ENCODE data around the gene SHC2. TPM values are rescaled to one million over a fixed set of nuclear protein-coding genes. Genes with fewer than 3 reads are reported as not detected.

SHC2 gene
- total RNA-seq, 3 donors from 2014 or later, result 8.3 to 40.6 (median 21.8) TPM

DNA sequence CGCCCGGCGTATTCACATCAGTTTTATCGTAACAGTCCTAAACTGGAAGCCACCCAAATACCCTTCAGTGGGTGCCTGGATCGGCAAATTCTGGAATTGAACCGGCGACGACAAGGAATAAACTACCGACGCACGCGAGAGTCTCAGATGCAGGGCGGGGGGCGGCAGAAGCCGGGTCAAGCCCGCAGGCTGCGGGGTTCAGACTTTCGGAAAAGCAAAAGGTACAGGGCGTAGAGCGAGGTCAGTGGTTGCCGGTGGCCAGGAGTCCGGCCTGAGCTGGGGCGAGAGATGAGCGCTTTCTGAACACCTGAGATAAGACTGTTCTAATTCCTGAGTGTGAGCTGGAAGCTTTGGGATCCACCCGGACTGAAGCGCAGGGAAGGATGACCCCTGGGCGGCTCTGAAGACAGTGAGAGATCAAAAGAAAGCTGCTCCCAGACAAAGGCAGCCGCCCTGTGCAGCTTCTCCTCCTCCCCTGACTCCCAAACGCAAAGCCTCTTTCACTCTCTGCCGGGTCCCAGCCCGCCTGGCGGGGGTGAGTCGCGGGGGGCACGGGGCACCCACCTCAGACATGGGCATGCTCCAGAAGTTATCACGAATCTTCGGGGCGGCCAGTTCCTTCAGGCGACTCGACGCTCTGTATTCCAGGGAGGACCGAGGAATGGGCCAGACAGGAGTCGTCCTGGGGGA is 90.0 kb downstream of the SHC2 start:
- intact Hi-C loops (cut with DNase I; ENCODE audit: low total_unique reads), result no loop called here
- no peak overlapping the region for H3K4me3 ChIP-seq
- no peak for DNase-seq (ENCODE audit: low spot score in 2 of 2)
- H3K27ac ChIP-seq, result no peak overlapping the region
- H3K4me1 ChIP-seq, result peaks cover 0 to 12% of the 10 kb centered on the region in 2 donors
- no peaks in the 10 kb centered on the region for H3K36me3 ChIP-seq
- peaks cover 0 to 14% of the 10 kb centered on the region in 2 donors for H3K27me3 ChIP-seq
- TF ChIP-seq POLR2AphosphoS5 (IDR thresholded peaks at IDR 0.05) (no peak), POLR2A (IDR thresholded peaks at IDR 0.05) (no peak)
- TF ChIP-seq, protein P1, sequence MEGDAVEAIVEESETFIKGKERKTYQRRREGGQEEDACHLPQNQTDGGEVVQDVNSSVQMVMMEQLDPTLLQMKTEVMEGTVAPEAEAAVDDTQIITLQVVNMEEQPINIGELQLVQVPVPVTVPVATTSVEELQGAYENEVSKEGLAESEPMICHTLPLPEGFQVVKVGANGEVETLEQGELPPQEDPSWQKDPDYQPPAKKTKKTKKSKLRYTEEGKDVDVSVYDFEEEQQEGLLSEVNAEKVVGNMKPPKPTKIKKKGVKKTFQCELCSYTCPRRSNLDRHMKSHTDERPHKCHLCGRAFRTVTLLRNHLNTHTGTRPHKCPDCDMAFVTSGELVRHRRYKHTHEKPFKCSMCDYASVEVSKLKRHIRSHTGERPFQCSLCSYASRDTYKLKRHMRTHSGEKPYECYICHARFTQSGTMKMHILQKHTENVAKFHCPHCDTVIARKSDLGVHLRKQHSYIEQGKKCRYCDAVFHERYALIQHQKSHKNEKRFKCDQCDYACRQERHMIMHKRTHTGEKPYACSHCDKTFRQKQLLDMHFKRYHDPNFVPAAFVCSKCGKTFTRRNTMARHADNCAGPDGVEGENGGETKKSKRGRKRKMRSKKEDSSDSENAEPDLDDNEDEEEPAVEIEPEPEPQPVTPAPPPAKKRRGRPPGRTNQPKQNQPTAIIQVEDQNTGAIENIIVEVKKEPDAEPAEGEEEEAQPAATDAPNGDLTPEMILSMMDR (IDR thresholded peaks at IDR 0.05), result no peak
- H3K9me3 ChIP-seq, result no peaks in the 10 kb centered on the region

DNA sequence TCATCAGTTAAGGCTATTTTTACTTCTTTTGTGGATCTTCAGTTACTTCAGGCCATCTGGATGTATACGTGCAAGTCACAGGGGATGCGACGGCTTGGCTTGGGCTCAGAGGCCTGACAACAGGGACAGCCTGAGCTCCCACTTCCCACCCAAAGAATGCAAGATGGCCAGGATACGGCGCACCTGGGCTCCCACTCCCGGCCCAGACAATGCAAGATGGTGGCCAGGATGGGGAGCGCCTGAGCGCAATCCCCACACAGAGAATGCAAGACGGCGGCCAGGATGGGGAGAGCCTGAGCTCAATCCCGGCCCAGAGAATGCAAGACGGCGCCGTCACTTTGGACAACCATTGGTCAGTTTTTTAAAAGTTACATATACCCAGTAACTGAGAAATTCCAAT is 91.0 kb downstream of the SHC2 start:
- TF ChIP-seq POLR2A (IDR thresholded peaks at IDR 0.05) (no peak), POLR2AphosphoS5 (IDR thresholded peaks at IDR 0.05) (no peak)
- TF ChIP-seq, protein P1 (IDR thresholded peaks at IDR 0.05), result no peak

DNA sequence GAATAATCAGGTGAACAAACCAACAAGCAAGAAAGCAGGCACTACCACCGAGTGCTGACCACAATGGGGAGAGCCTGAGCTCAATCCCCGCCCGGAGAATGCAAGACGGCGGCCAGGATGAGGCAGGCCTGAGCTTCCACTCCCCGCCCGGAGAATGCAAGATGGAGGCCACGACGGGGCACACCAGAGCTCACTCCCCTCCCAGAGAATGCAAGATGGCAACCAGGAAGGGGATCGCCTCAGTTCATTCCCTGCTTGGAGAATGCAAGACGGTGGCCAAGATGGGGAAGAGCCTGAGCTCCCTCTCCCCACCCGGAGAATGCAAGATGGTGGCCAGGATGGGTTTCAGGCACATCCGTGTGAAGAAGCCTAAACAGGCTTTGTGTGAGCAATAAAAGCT is 91.6 kb downstream of the SHC2 start:
- no peak for TF ChIP-seq POLR2A (IDR thresholded peaks at IDR 0.05)
- TF ChIP-seq, protein P1 (IDR thresholded peaks at IDR 0.05), result no peak
- no peak for TF ChIP-seq POLR2AphosphoS5 (IDR thresholded peaks at IDR 0.05)
- H3K36me3 ChIP-seq, result no peaks in the 10 kb centered on the region
- peaks cover 0 to 10% of the 10 kb centered on the region in 2 donors for H3K27me3 ChIP-seq
- no peaks in the 10 kb centered on the region for H3K9me3 ChIP-seq
- DNase-seq (ENCODE audit: low spot score in 2 of 2), result no peak
- intact Hi-C loops (cut with DNase I; ENCODE audit: low total_unique reads), result no loop called here
- no peak overlapping the region for H3K4me3 ChIP-seq
- peaks cover 0 to 12% of the 10 kb centered on the region in 2 donors for H3K4me1 ChIP-seq
- no peak overlapping the region for H3K27ac ChIP-seq

More for the DNA sequence above, 91.0 kb downstream of the SHC2 start:
- Histone ChIP-seq H3K27ac (no peak overlapping the region), H3K9me3 (no peaks in the 10 kb centered on the region), H3K27me3 (peaks cover 0 to 12% of the 10 kb centered on the region in 2 donors), H3K36me3 (no peaks in the 10 kb centered on the region), H3K4me3 (no peak overlapping the region), H3K4me1 (peaks cover 0 to 12% of the 10 kb centered on the region in 2 donors)
- no peak for DNase-seq (ENCODE audit: low spot score in 2 of 2)
- intact Hi-C loops (cut with DNase I; ENCODE audit: low total_unique reads), result no loop called here

DNA sequence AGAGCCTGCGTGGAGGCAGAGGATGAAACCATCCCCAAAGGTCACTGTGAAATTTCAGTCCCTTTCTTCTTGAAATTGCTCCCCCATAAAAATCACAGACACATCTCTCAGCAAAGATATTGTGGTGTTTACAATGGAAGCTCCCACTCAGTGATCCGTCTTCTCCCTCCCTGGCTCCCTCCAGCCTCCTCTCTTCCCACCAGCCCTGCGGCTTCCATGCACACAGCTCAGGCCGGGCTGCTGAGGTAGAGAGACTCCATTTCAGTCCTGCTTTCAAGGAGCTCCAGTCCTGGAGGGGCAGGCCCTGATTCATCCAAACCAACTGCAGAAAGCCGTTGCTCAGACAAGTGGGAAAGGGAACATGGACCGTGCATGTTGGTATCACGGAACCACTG is 92.2 kb downstream of the SHC2 start:
- Histone ChIP-seq H3K27me3 (peaks cover 0 to 4% of the 10 kb centered on the region in 2 donors), H3K4me1 (peaks cover 0 to 7% of the 10 kb centered on the region in 2 donors), H3K27ac (no peak overlapping the region), H3K4me3 (no peak overlapping the region), H3K36me3 (no peaks in the 10 kb centered on the region), H3K9me3 (no peaks in the 10 kb centered on the region)
- intact Hi-C loops (cut with DNase I; ENCODE audit: low total_unique reads), result no loop called here
- TF ChIP-seq POLR2AphosphoS5 (IDR thresholded peaks at IDR 0.05), result no peak
- TF ChIP-seq, protein P1 (IDR thresholded peaks at IDR 0.05), result no peak
- no peak for TF ChIP-seq POLR2A (IDR thresholded peaks at IDR 0.05)
- DNase-seq (ENCODE audit: low spot score in 2 of 2), result no peak

DNA sequence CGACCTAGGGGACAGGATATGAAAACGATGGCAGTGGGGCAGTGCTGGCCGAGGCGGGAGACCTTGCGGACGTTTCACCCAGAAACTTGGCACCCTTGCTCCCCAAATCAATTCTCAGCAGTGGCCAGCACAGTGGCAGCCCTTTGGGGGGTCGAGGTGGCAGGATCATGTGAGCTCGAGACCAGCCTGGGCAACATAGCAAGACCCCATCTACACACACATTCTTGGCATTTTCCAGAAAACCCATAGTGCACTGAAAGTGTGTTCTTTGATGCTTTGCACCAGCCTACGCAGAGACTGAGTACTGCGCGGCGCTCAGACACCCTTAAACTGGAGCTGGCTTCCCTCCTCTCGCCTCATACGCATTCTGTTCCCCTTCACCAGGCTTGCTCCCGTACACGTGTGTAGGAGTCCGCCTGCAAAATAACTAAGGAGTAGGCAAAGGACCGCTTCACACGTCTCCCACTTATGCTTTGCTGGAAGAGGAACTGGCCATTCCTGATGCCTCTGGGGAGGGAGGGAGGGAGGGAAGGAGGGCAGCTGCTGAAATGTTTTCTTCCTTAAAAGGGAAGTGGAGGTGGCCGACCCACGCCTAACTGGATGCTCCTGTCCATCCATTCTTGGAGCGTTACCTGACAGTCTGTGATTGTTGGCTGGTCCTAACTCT is 92.7 kb downstream of the SHC2 start:
- no peak overlapping the region for H3K27ac ChIP-seq
- no peaks in the 10 kb centered on the region for H3K36me3 ChIP-seq
- intact Hi-C loops (cut with DNase I; ENCODE audit: low total_unique reads), result no loop called here
- H3K9me3 ChIP-seq, result no peaks in the 10 kb centered on the region
- no peaks in the 10 kb centered on the region for H3K27me3 ChIP-seq
- peaks cover 0 to 6% of the 10 kb centered on the region in 2 donors for H3K4me1 ChIP-seq
- TF ChIP-seq, protein P1 (IDR thresholded peaks at IDR 0.05), result no peak
- TF ChIP-seq POLR2A (IDR thresholded peaks at IDR 0.05) (no peak), POLR2AphosphoS5 (IDR thresholded peaks at IDR 0.05) (no peak)
- no peak overlapping the region for H3K4me3 ChIP-seq
- DNase-seq (ENCODE audit: low spot score in 2 of 2), result no peak
